Measurements from ENCODE around the gene CNTN1. TPM values are rescaled to one million over a fixed set of nuclear protein-coding genes. Genes with fewer than 3 reads are reported as not detected.

Gene CNTN1
- total and polyA plus RNA-seq, 2 of the 8 experiments (the other 6 are each of a cell fraction or from before 2014, with no cell fraction given), result 7.2 to 21.8 TPM

- Histone ChIP-seq H2BK120ac (replicated peaks; ENCODE audit: low read depth, low read length) (no peak overlapping the region), H4K8ac (ENCODE audit: extremely low read depth, insufficient read depth, low read length) (no peak overlapping the region), H2BK12ac (ENCODE audit: low read depth, low read length) (no peak overlapping the region), H3K4me1 (replicated peaks in 1 of 4; ENCODE audit: control insufficient read depth in 3 of 4, insufficient read depth in 4 of 4, low read length in 3 of 4) (no peaks in the 10 kb centered on the region), H3K4ac (replicated peaks; ENCODE audit: insufficient read length, low read depth, low read length) (no peak overlapping the region), H3K9ac (replicated peaks in 1 of 4; ENCODE audit: extremely low read depth in 1 of 4, low read depth in 3 of 4, low read length in 3 of 4) (no peak overlapping the region), H2BK15ac (ENCODE audit: low read length) (no peak overlapping the region), H4K20me1 (replicated peaks in 1 of 2; ENCODE audit: control insufficient read depth in 1 of 2, insufficient read depth in 2 of 2, low read length in 2 of 2) (no peaks in the 10 kb centered on the region), H3K23ac (ENCODE audit: insufficient read length) (no peak overlapping the region), H3K18ac (ENCODE audit: extremely low read depth, low read length) (no peak overlapping the region), H3K4me2 (ENCODE audit: insufficient read depth in 1 of 2, low read depth in 2 of 2, low read length in 2 of 2) (no peak overlapping the region), H3K79me2 (ENCODE audit: control insufficient read depth in 1 of 2, insufficient read depth in 2 of 2, low read length in 2 of 2) (no peaks in the 10 kb centered on the region), H4K5ac (ENCODE audit: insufficient read length, low read depth, low read length) (no peak overlapping the region), H3K4me3 (ENCODE audit: extremely low read depth in 1 of 4, insufficient read depth in 2 of 4, low read depth in 3 of 4, low read length in 4 of 4) (no peak overlapping the region), H3K23me2 (ENCODE audit: low read depth, low read length) (no peaks in the 10 kb centered on the region), H3K9me3 (ENCODE audit: insufficient read depth in 2 of 2, low read depth in 1 of 2, low read length in 1 of 2) (no peaks in the 10 kb centered on the region), H3K79me1 (ENCODE audit: low read depth, low read length) (no peaks in the 10 kb centered on the region), H3K36me3 (ENCODE audit: control insufficient read depth in 2 of 4, insufficient read depth in 4 of 4, low read length in 3 of 4) (no peaks in the 10 kb centered on the region), H2BK20ac (ENCODE audit: low read length) (no peak overlapping the region), H3K56ac (replicated peaks; ENCODE audit: insufficient read length, low read depth, low read length) (no peak overlapping the region), H3K14ac (ENCODE audit: insufficient read length) (no peak overlapping the region), H2BK5ac (ENCODE audit: low read depth, low read length) (no peak overlapping the region), H2AK5ac (ENCODE audit: low read depth, low read length) (no peak overlapping the region), H3K27me3 (replicated peaks in 1 of 4; ENCODE audit: control insufficient read depth in 3 of 4, extremely low read depth in 1 of 4, insufficient read depth in 3 of 4, low read length in 3 of 4) (no peaks in the 10 kb centered on the region), H4K91ac (replicated peaks; ENCODE audit: insufficient read length, low read length) (no peak overlapping the region), H2AFZ (ENCODE audit: low read length) (no peak overlapping the region), H3K27ac (ENCODE audit: low read depth, low read length) (no peak overlapping the region)
- FAIRE-seq, result no peak
- 91% methylated on average over 3 of the region's 3 CpGs; no CpG with 5 or more reads in 1 of the 2 experiments for WGBS, 2 experiments (ENCODE audit: extremely low coverage in 1 of 2, insufficient coverage in 1 of 2, insufficient read length in 1 of 2, insufficient replicate concordance in 2 of 2, low coverage in 1 of 2, low lambda C conversion rate in 2 of 2, missing lambda C conversion rate in 1 of 2)
- ChIA-PET CTCF (ENCODE audit: partially characterized antibody) (no interaction called here), POLR2A (ENCODE audit: partially characterized antibody) (no interaction called here)
- DNase-seq (ENCODE audit: low read depth in 1 of 2, low spot score in 2 of 2), result no peak
- TF ChIP-seq CHD7 (IDR thresholded peaks at IDR 0.05; ENCODE audit: insufficient replicate concordance, low read length), result no peak
Observed at GRCh38 chr12:40993158-40993557, 300.9 kb downstream of the CNTN1 start.

Measured in H1 (cell line).